GM12892 (cell line): ENCODE results near the gene GALM.

Source experiments
- POLR2A ChIP-seq: IDR thresholded peaks from 2 replicates; pipeline ENCODE4 v1.6.1; 2011; ENCODE audit warnings: low read depth, low read length, control low read depth
- POLR2AphosphoS5 ChIP-seq: IDR thresholded peaks from 2 replicates; pipeline ENCODE4 v1.6.1; 2011; ENCODE audit warnings: low read depth, low read length, control low read depth
- TAF1 ChIP-seq: IDR thresholded peaks from 2 replicates; pipeline ENCODE4 v1.6.1; 2011; ENCODE audit warnings: low read depth, mild to moderate bottlenecking, control low read depth, low read length, borderline replicate concordance

DNA sequence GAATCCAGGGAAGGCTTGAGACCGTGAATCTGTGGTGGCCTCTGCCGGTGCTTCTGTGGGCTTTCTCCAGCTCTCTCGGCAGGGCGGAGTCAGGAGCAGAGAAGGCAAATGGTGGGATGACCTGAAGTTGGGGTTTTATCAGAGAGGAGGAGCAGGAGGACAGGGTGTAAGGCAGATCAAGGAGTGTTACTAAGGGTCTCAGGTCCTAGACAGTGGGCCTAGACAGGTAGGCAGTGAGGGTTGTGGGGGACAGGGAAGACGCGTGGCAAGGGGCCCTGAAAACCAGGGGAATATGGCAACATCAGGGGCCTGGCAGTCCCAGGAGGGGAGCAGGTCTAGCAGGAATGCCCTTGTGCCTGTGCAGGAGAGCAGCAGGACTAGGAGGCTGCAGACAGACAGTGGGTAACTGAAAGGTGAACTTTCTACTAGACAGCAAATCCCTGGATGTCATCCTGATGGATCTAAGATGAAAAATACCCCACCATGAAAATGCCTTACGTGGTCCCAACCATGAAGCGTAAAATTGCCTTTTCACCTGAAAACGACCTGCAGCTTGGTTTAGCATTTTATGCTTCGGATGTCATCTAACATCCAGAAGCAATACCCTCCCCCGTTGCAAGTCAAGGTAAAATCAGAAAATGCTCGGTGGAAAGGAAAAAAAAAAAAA, 43.1 kb downstream of the GALM start:
- no peak for TF ChIP-seq POLR2A
- no peak for TF ChIP-seq POLR2AphosphoS5
- no peak for TF ChIP-seq TAF1
